Mesendoderm (in vitro differentiated cells): ENCODE data around the gene NCBP1.

Experiments
- DNase-seq: peaks from one replicate; pipeline ENCODE4 v3.0.0; 2013
- H2AK5ac ChIP-seq: 2 replicates; pipeline ENCODE4 v1.6.1; 2013; ENCODE audit warnings: low read length, inconsistent platforms
- H2BK120ac ChIP-seq: 2 replicates; pipeline ENCODE4 v1.6.1; 2013; ENCODE audit warnings: low read depth, mild to moderate bottlenecking, low read length, moderate library complexity, mixed read lengths
- H2BK15ac ChIP-seq: replicated peaks from 2 replicates; pipeline ENCODE4 v1.6.1; 2013; ENCODE audit warnings: low read depth, mild to moderate bottlenecking, moderate library complexity
- H2BK5ac ChIP-seq: 2 replicates; pipeline ENCODE4 v1.6.1; 2013; ENCODE audit warnings: low read length, inconsistent platforms
- H3K18ac ChIP-seq: 2 replicates; pipeline ENCODE4 v1.6.1; 2013; ENCODE audit warnings: mild to moderate bottlenecking, low read length, mixed read lengths
- H3K23ac ChIP-seq: one replicate; pipeline ENCODE4 v1.6.1; 2013; ENCODE audit warnings: low read length
- H3K27ac ChIP-seq: 2 replicates; pipeline ENCODE4 v1.5.1; 2013; ENCODE audit warnings: low read depth, mild to moderate bottlenecking, inconsistent platforms, low read length, moderate library complexity
- H3K27me3 ChIP-seq: 2 replicates; pipeline ENCODE4 v1.6.1; 2013; ENCODE audit warnings: low read length, control low read depth, mild to moderate bottlenecking, inconsistent platforms; ENCODE audit not compliant: insufficient read depth, poor library complexity
- H3K36me3 ChIP-seq: 2 replicates; pipeline ENCODE4 v1.6.1; 2013; ENCODE audit warnings: low read length, inconsistent platforms; ENCODE audit not compliant: control insufficient read depth, insufficient read depth
- H3K4ac ChIP-seq: one replicate; pipeline ENCODE4 v1.6.1; 2013; ENCODE audit warnings: low read depth, mild to moderate bottlenecking, low read length, moderate library complexity
- H3K4me1 ChIP-seq: 2 replicates; pipeline ENCODE4 v1.6.1; 2013; ENCODE audit warnings: low read depth, low read length, inconsistent platforms; ENCODE audit not compliant: control insufficient read depth
- H3K4me2 ChIP-seq: 2 replicates; pipeline ENCODE4 v1.6.1; 2013; ENCODE audit warnings: low read length
- H3K4me3 ChIP-seq: 2 replicates; pipeline ENCODE4 v1.5.1; 2013; ENCODE audit warnings: mild to moderate bottlenecking, low read length
- H3K56ac ChIP-seq: one replicate; pipeline ENCODE4 v1.6.1; 2013; ENCODE audit warnings: low read length
- H3K79me1 ChIP-seq: 2 replicates; pipeline ENCODE4 v1.6.1; 2013; ENCODE audit warnings: low read length, inconsistent platforms
- H3K79me2 ChIP-seq: 2 replicates; pipeline ENCODE4 v1.6.1; 2013; ENCODE audit warnings: mild to moderate bottlenecking, low read length; ENCODE audit not compliant: control insufficient read depth, insufficient read depth
- H3K9ac ChIP-seq: 2 replicates; pipeline ENCODE4 v1.6.1; 2013; ENCODE audit warnings: low read length, inconsistent platforms
- H4K5ac ChIP-seq: one replicate; pipeline ENCODE4 v1.6.1; 2013; ENCODE audit warnings: low read length
- H4K8ac ChIP-seq: one replicate; pipeline ENCODE4 v1.6.1; 2013; ENCODE audit warnings: low read depth, mild to moderate bottlenecking, control low read depth, low read length, moderate library complexity
- WGBS: extraction: QIAGEN DNeasy Blood & Tissue Kit; methylation state at CpG from one replicate; pipeline ENCODE4 v1.1.7; 2013; ENCODE audit warnings: low lambda C conversion rate, missing lambda C conversion rate; ENCODE audit not compliant: insufficient coverage; ENCODE audit errors: extremely low coverage; 5-methylcytosine and 5-hydroxymethylcytosine counted together

Gene NCBP1

GRCh38 chr9:97628668-97629067, 5.0 kb upstream of the NCBP1 start:
- WGBS = no CpG with 5 or more reads among the region's 3 CpGs
- H3K27ac ChIP-seq = no peak overlapping the region
- no peak overlapping the region for H4K8ac ChIP-seq
- no peak overlapping the region for H3K4ac ChIP-seq
- H3K23ac ChIP-seq = no peak overlapping the region
- H3K79me2 ChIP-seq = peaks cover 26% of the 10 kb centered on the region
- no peak overlapping the region for H3K4me3 ChIP-seq
- H4K5ac ChIP-seq = no peak overlapping the region
- no peak overlapping the region for H3K18ac ChIP-seq
- no peak overlapping the region for H2BK15ac ChIP-seq
- H3K79me1 ChIP-seq = peaks cover 14% of the 10 kb centered on the region
- H3K4me2 ChIP-seq = no peak overlapping the region
- H2AK5ac ChIP-seq = no peak overlapping the region
- H2BK5ac ChIP-seq = no peak overlapping the region
- no peak overlapping the region for H3K56ac ChIP-seq
- no peak overlapping the region for H3K9ac ChIP-seq
- peak; percentile 23 for DNase-seq
- no peaks in the 10 kb centered on the region for H3K4me1 ChIP-seq
- H3K27me3 ChIP-seq = no peaks in the 10 kb centered on the region
- no peak overlapping the region for H2BK120ac ChIP-seq
- no peaks in the 10 kb centered on the region for H3K36me3 ChIP-seq

GRCh38 chr9:97629156-97629555, 4.5 kb upstream of the NCBP1 start:
- Histone ChIP-seq H2AK5ac (no peak overlapping the region), H3K56ac (no peak overlapping the region), H3K23ac (no peak overlapping the region), H3K27ac (no peak overlapping the region), H3K27me3 (no peaks in the 10 kb centered on the region), H4K8ac (no peak overlapping the region), H3K9ac (no peak overlapping the region), H4K5ac (no peak overlapping the region), H2BK5ac (no peak overlapping the region), H3K4me3 (no peak overlapping the region), H2BK15ac (no peak overlapping the region), H3K36me3 (no peaks in the 10 kb centered on the region), H3K4me1 (no peaks in the 10 kb centered on the region), H2BK120ac (no peak overlapping the region), H3K79me2 (peaks cover 28% of the 10 kb centered on the region), H3K4ac (no peak overlapping the region), H3K4me2 (no peak overlapping the region), H3K18ac (no peak overlapping the region), H3K79me1 (peaks cover 14% of the 10 kb centered on the region)
- peak; percentile 44 for DNase-seq

GRCh38 chr9:97630591-97630990, 3.0 kb upstream of the NCBP1 start:
- Histone ChIP-seq H3K4me1 (no peaks in the 10 kb centered on the region), H3K56ac (no peak overlapping the region), H3K23ac (no peak overlapping the region), H2BK120ac (no peak overlapping the region), H3K4me3 (no peak overlapping the region), H3K4ac (no peak overlapping the region), H3K4me2 (no peak overlapping the region), H2BK15ac (no peak overlapping the region), H3K79me1 (peaks cover 14% of the 10 kb centered on the region), H4K8ac (no peak overlapping the region), H3K18ac (no peak overlapping the region), H3K27ac (no peak overlapping the region), H3K27me3 (no peaks in the 10 kb centered on the region), H3K9ac (no peak overlapping the region), H3K36me3 (no peaks in the 10 kb centered on the region), H4K5ac (no peak overlapping the region), H2BK5ac (no peak overlapping the region), H2AK5ac (no peak overlapping the region), H3K79me2 (peaks cover 43% of the 10 kb centered on the region)
- no peak for DNase-seq

GRCh38 chr9:97632248-97632984, 1.2 kb upstream of the NCBP1 start:
- H2AK5ac ChIP-seq = no peak overlapping the region
- no CpG with 5 or more reads among the region's 27 CpGs for WGBS
- peak overlapping the region; percentile 32 for H3K23ac ChIP-seq
- H3K27me3 ChIP-seq = no peaks in the 10 kb centered on the region
- H3K9ac ChIP-seq = peak overlapping the region; percentile 90
- H3K79me1 ChIP-seq = peaks cover 16% of the 10 kb centered on the region
- H3K36me3 ChIP-seq = no peaks in the 10 kb centered on the region
- no peak overlapping the region for H2BK120ac ChIP-seq
- peak overlapping the region; percentile 70 for H3K18ac ChIP-seq
- H2BK15ac ChIP-seq = peak overlapping the region; percentile 25
- H2BK5ac ChIP-seq = peak overlapping the region; percentile 51
- H3K79me2 ChIP-seq = peaks cover 55% of the 10 kb centered on the region
- H3K27ac ChIP-seq = peak overlapping the region; percentile 99
- peak overlapping the region; percentile 94 for H3K56ac ChIP-seq
- H4K5ac ChIP-seq = no peak overlapping the region
- no peaks in the 10 kb centered on the region for H3K4me1 ChIP-seq
- peak overlapping the region; percentile 87 for H3K4ac ChIP-seq
- H3K4me3 ChIP-seq = peak overlapping the region; percentile 83
- peak; percentile 87 for DNase-seq
- H3K4me2 ChIP-seq = peak overlapping the region; percentile 75
- peak overlapping the region; percentile 42 for H4K8ac ChIP-seq

GRCh38 chr9:97633859-97634490, 354 bp downstream of the NCBP1 start:
- Histone ChIP-seq H2BK5ac (peak overlapping the region; percentile 67), H3K79me2 (peaks cover 61% of the 10 kb centered on the region), H3K4me2 (peak overlapping the region; percentile 97), H3K27me3 (no peaks in the 10 kb centered on the region), H3K9ac (peak overlapping the region; percentile 98), H2AK5ac (no peak overlapping the region), H2BK120ac (no peak overlapping the region), H3K36me3 (no peaks in the 10 kb centered on the region), H3K4me3 (peak overlapping the region; percentile 88), H3K27ac (peak overlapping the region; percentile 99), H3K18ac (peak overlapping the region; percentile 95), H3K4ac (peak overlapping the region; percentile 79), H3K4me1 (no peaks in the 10 kb centered on the region), H4K5ac (no peak overlapping the region), H3K79me1 (peaks cover 12% of the 10 kb centered on the region), H3K23ac (peak overlapping the region; percentile 95), H3K56ac (peak overlapping the region; percentile 99), H2BK15ac (no peak overlapping the region), H4K8ac (no peak overlapping the region)
- DNase-seq = no peak
- no CpG with 5 or more reads among the region's 43 CpGs for WGBS
